ENCODE measurements around the gene ZNF701.

GRCh38 chr19:52570000-52570861 is at the start of gene ZNF701:
- peak; percentile 85 to 86 for TF ChIP-seq POLR2A (IDR thresholded peaks at IDR 0.05)
- TF ChIP-seq, protein P1, sequence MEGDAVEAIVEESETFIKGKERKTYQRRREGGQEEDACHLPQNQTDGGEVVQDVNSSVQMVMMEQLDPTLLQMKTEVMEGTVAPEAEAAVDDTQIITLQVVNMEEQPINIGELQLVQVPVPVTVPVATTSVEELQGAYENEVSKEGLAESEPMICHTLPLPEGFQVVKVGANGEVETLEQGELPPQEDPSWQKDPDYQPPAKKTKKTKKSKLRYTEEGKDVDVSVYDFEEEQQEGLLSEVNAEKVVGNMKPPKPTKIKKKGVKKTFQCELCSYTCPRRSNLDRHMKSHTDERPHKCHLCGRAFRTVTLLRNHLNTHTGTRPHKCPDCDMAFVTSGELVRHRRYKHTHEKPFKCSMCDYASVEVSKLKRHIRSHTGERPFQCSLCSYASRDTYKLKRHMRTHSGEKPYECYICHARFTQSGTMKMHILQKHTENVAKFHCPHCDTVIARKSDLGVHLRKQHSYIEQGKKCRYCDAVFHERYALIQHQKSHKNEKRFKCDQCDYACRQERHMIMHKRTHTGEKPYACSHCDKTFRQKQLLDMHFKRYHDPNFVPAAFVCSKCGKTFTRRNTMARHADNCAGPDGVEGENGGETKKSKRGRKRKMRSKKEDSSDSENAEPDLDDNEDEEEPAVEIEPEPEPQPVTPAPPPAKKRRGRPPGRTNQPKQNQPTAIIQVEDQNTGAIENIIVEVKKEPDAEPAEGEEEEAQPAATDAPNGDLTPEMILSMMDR (IDR thresholded peaks at IDR 0.05 in 4 of 5, conservative IDR thresholded peaks at IDR 0.05 in 1 of 5): peak in 4 of 5 experiments; percentile 43 to 60 (median 48)

All from gastrocnemius medialis (tissue), 4 donors.